Measurements from ENCODE around the gene CMBL.
"Not testable (repeated sequence)": the region's sequence is repeated elsewhere in the genome, so short reads cannot be mapped to it uniquely, and the experiment has no call there.

The CMBL gene

GRCh38 chr5:10307206-10308148 is at the start of gene CMBL:
Gene CMBL (minus strand): TSS chr5:10307902. CDS start chr5:10290762, 17,140 bp downstream.
- peak; percentile 69 for DNase-seq

DNA sequence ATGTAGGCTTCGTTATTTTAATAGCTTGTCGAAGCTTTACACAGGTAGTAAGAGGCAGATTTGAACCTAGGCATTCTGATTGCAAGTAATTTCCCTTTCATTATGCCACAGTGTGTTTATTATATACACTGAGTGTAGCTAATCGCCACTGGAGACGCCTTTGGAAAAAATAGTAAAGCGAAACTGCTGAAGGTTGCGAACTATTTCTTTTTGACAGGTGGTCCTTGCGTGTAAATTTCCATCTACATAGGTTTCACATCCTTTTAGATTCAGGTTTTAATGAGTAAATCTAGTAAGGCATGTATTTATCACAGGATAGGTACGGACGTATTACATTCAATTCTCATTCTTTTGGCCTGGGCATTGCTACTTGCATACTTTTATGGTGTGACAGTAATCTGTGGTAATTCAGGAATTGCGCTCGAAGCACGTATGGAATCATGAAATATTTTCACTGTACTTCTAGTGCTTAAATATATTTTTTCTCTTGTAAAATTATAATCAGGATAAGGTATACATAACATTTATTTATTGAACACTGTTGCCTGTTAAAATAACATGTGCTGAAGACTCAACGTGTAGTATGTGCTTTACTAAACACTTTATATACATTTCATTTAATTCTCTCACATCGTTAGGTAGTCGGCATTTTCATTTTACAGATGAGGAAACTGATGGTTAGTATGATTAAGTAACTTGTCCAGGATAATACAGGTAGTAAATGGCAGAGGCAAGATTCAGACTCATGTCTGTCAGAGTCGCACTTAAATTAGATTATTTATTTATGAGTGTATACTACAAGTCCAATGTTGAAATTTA is 47.6 kb upstream of the CMBL start:
- DNase-seq = no peak

GRCh38 chr5:10354048-10354872 is 46.6 kb upstream of the CMBL start:
- peak; percentile 79 for DNase-seq

- DNase-seq = peak; percentile 97
These were observed 45.7 kb upstream of the CMBL start, which contains the start of gene MARCHF6 for GRCh38 chr5:10353241-10354047. Gene MARCHF6 (plus strand): TSS chr5:10353695. CDS start chr5:10353899, 204 bp downstream.

DNA sequence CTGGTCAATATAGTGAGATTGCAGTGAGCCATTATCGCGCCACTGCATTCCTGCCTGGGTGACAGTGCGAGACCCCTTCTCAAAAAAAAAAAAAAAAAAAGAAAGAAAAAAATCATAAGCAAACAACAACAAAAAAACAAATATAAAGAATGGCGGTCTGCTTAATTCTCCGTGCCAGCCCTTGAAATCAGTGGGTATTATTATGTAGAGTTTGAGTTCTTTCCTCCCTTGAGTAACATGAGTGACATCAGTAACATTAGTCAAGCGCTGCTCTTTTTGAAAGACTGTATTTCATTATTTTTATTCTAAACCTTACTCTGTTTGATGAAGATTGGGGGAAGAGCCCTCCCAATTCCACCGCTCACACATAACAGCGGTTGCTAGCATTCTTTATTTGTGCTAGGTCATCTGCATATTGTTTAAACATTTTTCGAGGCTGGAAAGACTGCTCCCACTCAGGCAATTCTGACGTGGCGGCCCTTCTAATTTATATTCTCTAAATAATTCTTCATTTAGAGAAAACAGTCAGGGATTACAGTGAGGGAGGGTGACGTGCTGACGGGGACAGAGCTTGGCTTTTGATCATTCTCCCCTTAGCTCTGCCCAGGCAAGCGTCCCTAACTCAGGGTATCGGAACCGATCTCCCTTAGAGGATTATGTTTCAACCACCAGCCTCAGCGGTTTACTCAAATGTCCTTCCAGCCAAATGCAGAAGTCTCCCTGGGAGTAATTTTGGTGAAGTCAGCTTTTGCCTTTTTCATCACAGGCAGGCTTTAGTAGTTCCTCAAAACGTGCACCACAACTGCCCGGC is 44.9 kb upstream of the CMBL start:
- DNase-seq = peak; percentile 60

- DNase-seq = no peak
These were observed 44.2 kb upstream of the CMBL start for GRCh38 chr5:10351919-10352318.

DNA sequence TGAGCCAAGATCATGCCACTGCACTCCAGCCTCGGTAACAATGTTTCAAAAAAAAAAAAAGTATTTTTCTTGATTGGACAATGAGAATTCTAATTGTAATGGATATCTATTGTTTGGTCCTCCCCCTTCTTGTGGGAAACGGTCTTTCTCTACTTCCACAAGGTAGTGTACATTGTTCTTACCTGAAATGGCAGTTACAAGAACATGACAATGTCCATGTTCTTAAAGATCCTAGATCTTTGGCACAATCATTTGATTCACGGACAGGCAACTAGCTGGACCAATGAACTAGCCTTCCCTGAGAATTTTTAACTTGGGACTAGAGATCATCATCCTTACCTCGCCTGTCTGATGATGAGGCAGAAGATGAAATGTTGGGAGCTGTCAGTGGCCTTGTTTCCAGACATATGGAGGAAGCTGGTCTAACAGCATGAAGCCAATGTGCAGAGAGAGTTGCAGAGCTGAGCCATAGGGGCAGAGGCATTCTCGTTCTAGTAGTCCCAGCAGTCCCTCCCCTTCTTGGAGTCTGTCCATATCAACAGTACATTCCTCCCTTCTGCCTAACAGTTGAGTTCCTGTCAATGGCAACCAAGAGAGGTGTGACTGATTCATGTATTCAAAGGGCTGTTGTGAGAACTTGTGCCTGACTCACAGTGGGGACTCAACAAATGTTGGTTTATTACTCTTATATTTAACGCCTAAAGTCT is 43.6 kb upstream of the CMBL start:
- no peak for DNase-seq

- no peak for DNase-seq
These were observed 40.6 kb upstream of the CMBL start for GRCh38 chr5:10348258-10348657.

- not testable (repeated sequence) for DNase-seq
These were observed 36.9 kb upstream of the CMBL start for GRCh38 chr5:10344461-10345106.

- DNase-seq = no peak
These were observed 35.8 kb upstream of the CMBL start for GRCh38 chr5:10343486-10343885.

DNA sequence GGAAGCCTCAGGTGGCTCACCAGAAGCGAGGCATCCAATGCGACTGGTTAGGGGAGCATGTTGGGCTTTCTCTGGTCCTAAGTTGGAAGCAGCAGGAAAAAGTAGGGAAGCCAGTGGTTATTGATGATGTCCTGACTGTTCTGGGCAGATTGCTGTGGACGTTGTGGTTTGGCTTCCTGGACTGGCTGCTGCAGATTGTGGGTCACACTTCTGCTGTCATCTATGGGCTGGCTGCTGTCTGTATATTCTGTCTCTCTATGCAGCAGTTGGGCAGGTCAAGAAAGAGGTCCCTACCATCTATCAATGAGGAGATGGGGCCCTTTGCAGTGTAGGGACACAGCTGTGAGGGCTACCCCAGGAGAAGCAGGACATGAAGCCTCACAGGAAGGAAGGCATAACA is 32.3 kb upstream of the CMBL start:
- DNase-seq = no peak

DNA sequence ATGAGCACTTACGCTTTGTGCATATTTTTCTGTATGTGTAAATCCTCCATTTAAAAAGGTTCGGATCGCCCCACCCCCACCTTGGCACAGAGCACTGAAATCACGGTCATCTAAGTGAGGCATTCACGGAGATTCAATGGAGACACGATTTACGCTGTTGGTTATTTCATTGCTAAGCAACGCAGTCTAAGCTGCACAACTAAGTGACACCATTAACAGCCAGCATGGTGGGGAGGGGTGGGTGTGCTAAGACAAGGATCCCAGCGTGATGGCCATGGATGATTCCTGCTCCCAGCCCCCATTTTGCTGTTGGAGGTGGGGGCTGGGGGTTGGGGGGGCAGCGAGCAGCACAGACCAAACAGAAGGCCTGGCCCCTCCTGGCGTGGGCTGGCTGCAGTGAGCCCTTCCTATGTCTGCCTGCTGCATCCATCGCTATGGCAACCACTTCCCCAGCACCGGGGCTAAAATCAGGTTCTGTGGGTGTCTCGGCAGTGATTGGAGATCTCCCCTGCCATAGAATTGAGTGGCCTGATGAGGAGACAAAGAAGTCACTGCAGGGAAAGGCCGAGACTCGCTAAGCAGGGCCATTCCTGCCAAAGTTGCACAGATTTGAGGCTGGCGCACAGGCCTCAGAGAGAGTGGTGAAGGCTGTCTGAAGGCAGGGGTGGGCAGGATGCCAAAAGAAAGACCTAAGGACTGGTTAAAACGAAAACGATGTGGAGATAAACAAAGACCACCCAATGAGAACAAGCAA is 31.5 kb upstream of the CMBL start:
- no peak for DNase-seq

DNA sequence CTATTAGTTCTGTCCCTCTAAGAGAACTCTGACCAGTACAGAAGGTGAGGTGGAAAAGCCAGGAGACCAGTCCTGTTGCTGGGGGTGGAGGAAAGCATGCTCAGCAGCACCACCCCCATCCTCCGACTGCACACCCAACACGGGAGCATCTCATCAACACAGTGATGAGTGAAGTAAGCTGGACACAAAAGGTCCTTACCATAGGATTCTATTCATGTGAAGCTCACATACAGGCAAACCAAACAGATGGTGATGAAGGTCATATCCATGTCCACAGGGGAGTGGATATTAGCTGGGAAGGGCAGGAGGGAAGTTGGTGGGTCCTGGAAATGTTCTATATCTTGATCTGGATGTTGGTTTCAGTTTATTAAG is 31.0 kb upstream of the CMBL start:
- DNase-seq = no peak

DNA sequence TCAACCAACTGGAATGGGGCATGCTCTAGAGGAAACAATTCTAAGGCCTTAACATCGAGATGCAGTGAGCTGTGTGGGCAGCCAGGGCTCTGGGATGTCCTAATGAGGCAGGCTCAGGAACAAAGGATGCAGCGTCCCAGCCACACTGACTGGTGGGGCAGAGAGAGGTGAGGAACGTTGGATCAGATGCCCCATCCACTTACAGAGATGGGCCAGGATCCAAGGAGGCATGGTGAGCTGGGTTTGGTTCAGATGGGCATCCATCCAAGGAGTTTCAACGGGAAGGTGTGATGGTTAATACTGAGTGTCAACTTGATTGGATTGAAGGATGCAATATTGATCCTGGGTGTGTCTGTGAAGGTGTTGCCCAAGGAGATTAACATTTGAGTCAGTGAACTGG is 30.3 kb upstream of the CMBL start:
- no peak for DNase-seq

DNA sequence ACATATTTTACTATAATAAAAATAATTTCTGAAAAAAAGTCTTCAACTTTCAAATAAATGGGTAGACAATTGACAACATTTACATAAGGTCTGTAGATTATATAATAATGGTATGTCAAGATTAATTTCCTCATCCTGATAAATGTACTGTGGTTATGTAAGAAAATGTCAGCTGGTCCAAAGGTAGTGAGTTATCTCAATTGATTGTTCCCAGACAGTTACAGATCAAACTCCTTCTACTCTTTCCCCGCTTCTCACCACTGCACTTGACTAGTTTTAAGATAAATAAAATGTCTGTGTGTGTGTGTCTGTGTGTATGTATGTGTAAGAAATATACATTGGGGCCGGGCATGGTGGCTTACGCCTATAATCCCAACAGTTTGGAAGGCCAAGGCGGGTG is 29.4 kb upstream of the CMBL start:
- no peak for DNase-seq

DNA sequence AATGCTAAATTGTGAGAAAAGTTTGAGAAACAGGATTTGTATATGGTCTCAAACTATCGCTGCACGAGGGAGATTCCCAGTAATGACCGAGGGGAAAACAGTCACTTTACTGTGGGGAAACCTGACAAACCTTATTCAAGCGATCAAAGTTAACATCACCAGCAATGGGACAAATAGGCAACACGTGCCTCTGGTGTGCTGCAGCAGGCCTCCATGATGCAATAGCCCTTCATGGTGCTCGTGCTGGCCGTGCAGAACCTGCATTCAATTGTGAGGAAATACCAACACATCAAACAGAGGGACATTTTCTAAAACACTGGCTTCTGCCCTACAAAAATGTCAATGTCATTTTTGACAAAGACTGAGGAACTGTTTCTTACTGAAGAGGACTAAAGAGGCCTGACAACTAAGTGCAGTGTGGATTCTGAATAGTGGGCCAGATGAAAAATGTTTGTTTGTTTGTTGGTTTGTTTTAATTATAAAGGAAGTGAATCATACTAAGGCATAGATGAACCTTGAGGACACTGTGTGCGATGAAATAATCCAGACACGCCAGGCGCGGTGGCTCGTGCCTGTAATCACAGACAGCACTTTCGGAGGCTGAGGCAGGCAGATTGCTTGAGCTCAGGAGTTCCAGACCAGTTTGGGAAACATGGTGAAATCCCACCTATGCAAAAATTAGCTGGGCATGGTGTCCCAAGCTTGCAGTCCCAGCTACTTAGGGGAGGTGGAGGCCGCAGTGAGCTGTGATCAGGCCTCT is 28.2 kb upstream of the CMBL start:
- peak; percentile 3 for DNase-seq

- peak; percentile 36 for DNase-seq
These were observed 27.1 kb upstream of the CMBL start for GRCh38 chr5:10334831-10335230.

Measured in activated CD8-positive, alpha-beta memory T cell treated with anti-CD3 and anti-CD28 coated beads, Interleukin-2, amount 50 U/mL, for 48 hours (primary cell).